HCT116 (cell line): ENCODE data around the gene TRAK1.

ENCODE experiments used
- ATF3 ChIP-seq: IDR thresholded peaks from 2 replicates; pipeline ENCODE4 v1.6.1; 2012
- CTCF ChIP-seq, 3 experiments: fragments of 200-600 bp in 1 of 3; sonication (generic) in 1 of 3; IDR thresholded peaks in 2 of 3; conservative IDR thresholded peaks in 1 of 3; 2 replicates each; pipeline ENCODE4 v1.5.1; 2012 to 2017; ENCODE audit warnings: low read depth in 2 of 3, low read length in 2 of 3, antibody characterized with exemption in 1 of 3, borderline replicate concordance in 1 of 3, control low read depth in 1 of 3, mild to moderate bottlenecking in 1 of 3, mixed read lengths in 1 of 3, mixed run types in 1 of 3, moderate library complexity in 1 of 3; ENCODE audit not compliant: insufficient read depth in 1 of 3
- EGR1 ChIP-seq: IDR thresholded peaks from 2 replicates; pipeline ENCODE4 v1.6.1; 2012; ENCODE audit warnings: low read depth
- EZH2 ChIP-seq: fragments of 200-600 bp; sonication (generic); IDR thresholded peaks from 2 replicates; pipeline ENCODE4 v1.6.1; 2017; ENCODE audit warnings: antibody characterized with exemption, mixed run types
- EZH2phosphoT487 ChIP-seq: fragments of 200-600 bp; IDR thresholded peaks from 2 replicates; pipeline ENCODE4 v1.6.1; 2018; ENCODE audit warnings: antibody characterized with exemption, borderline replicate concordance
- MAX ChIP-seq: IDR thresholded peaks from 2 replicates; pipeline ENCODE4 v1.6.1; 2012
- POLR2A ChIP-seq: IDR thresholded peaks from 2 replicates; pipeline ENCODE4 v1.7.0; 2011; ENCODE audit warnings: borderline replicate concordance; ENCODE audit not compliant: insufficient read depth, insufficient read length; ENCODE audit errors: extremely low read depth
- POLR2AphosphoS5 ChIP-seq: IDR thresholded peaks from 2 replicates; pipeline ENCODE4 v1.6.1; 2011; ENCODE audit warnings: mild to moderate bottlenecking, low read depth, low read length, moderate library complexity
- REST ChIP-seq: IDR thresholded peaks from 2 replicates; pipeline ENCODE4 v1.6.1; 2012; ENCODE audit warnings: low read depth
- SIN3A ChIP-seq: IDR thresholded peaks from 2 replicates; pipeline ENCODE4 v1.6.1; 2012; ENCODE audit warnings: low read depth
- SP1 ChIP-seq: IDR thresholded peaks from 2 replicates; pipeline ENCODE4 v1.6.1; 2012; ENCODE audit warnings: low read depth
- YY1 ChIP-seq: IDR thresholded peaks from 2 replicates; pipeline ENCODE4 v1.6.1; 2011; ENCODE audit warnings: low read length, low read depth, moderate library complexity, mild to moderate bottlenecking; ENCODE audit not compliant: insufficient replicate concordance; ENCODE audit errors: extremely low read depth
- ZNF274 ChIP-seq: fragments of 200-500 bp; sonication (Bioruptor generic); IDR thresholded peaks from 2 replicates; pipeline ENCODE4 v1.6.1; 2014; ENCODE audit warnings: mild to moderate bottlenecking, low read depth, low read length, inconsistent platforms

GRCh38 chr3:42257007-42257406, 165.8 kb downstream of the TRAK1 start:
- no peak for TF ChIP-seq CTCF (IDR thresholded peaks at IDR 0.05 in 2 of 3, conservative IDR thresholded peaks at IDR 0.05 in 1 of 3; ENCODE audit: borderline replicate concordance in 1 of 3, insufficient read depth in 1 of 3, low read depth in 2 of 3, low read length in 2 of 3)
- no peak for TF ChIP-seq EZH2
- no peak for TF ChIP-seq EZH2phosphoT487
- no peak for TF ChIP-seq REST
- TF ChIP-seq EGR1 = no peak
- no peak for TF ChIP-seq POLR2A
- no peak for TF ChIP-seq POLR2AphosphoS5
- no peak for TF ChIP-seq ZNF274
- TF ChIP-seq ATF3 = no peak
- no peak for TF ChIP-seq YY1
- TF ChIP-seq MAX = no peak
- no peak for TF ChIP-seq SIN3A
- no peak for TF ChIP-seq SP1
